ENCODE results near the gene ARHGAP45.
A peak's percentile ranks its signal among the peaks of the same experiment; 100 is the strongest.

Gene ARHGAP45

GRCh38 chr19:1040476-1041271 lies 26.3 kb upstream of the ARHGAP45 start:
- peak; percentile 98 for DNase-seq

GRCh38 chr19:1041272-1041834 lies 25.6 kb upstream of the ARHGAP45 start:
- peak; percentile 53 for DNase-seq

- DNase-seq = peak; percentile 53
Observed at GRCh38 chr19:1041835-1042685, 24.9 kb upstream of the ARHGAP45 start.

GRCh38 chr19:1042689-1043511 lies 24.1 kb upstream of the ARHGAP45 start:
- no peak for DNase-seq

GRCh38 chr19:1045247-1045603 lies 21.7 kb upstream of the ARHGAP45 start:
- peak; percentile 53 for DNase-seq

GRCh38 chr19:1046117-1046626 lies 20.8 kb upstream of the ARHGAP45 start:
- no peak for DNase-seq

- DNase-seq = no peak
Observed at GRCh38 chr19:1046836-1047695, 19.9 kb upstream of the ARHGAP45 start.

- DNase-seq = no peak
Observed at GRCh38 chr19:1047696-1048147, 19.2 kb upstream of the ARHGAP45 start.

GRCh38 chr19:1049106-1049505 lies 17.9 kb upstream of the ARHGAP45 start:
- no peak for DNase-seq

- peak; percentile 38 for DNase-seq
Observed at GRCh38 chr19:1049800-1050199, 17.2 kb upstream of the ARHGAP45 start.

GRCh38 chr19:1050989-1051788 lies 15.8 kb upstream of the ARHGAP45 start:
- no peak for DNase-seq

GRCh38 chr19:1051791-1052190 lies 15.2 kb upstream of the ARHGAP45 start:
- no peak for DNase-seq

GRCh38 chr19:1052349-1052975 lies 14.5 kb upstream of the ARHGAP45 start:
- peak; percentile 78 for DNase-seq

- no peak for DNase-seq
Observed at GRCh38 chr19:1053176-1054101, 13.5 kb upstream of the ARHGAP45 start.

- no peak for DNase-seq
Observed at GRCh38 chr19:1054102-1055027, 12.6 kb upstream of the ARHGAP45 start.

- DNase-seq = no peak
Observed at GRCh38 chr19:1055028-1055425, 11.9 kb upstream of the ARHGAP45 start.

GRCh38 chr19:1055886-1056620 lies 10.9 kb upstream of the ARHGAP45 start:
- DNase-seq = no peak
